ENCODE measurements around the gene CFAP20DC.
"Not testable (repeated sequence)": the region's sequence is repeated elsewhere in the genome, so short reads cannot be mapped to it uniquely, and the experiment has no call there.

The CFAP20DC gene

GRCh38 chr3:59052803-59053411 is 3.1 kb upstream of the CFAP20DC start:
- H3K4me1 Mint-ChIP-seq, result peaks cover 6% of the 10 kb centered on the region
- DNase-seq, result no peak
- H3K27ac Mint-ChIP-seq, result peak overlapping the region in 1 of 2 donors; percentile 40
- no peak overlapping the region for H3K4me3 Mint-ChIP-seq
- peaks cover 5% of the 10 kb centered on the region for H3K27me3 Mint-ChIP-seq
- ATAC-seq, result no peak
- no peaks in the 10 kb centered on the region for H3K9me3 Mint-ChIP-seq

- H3K9me3 Mint-ChIP-seq, H3K27ac Mint-ChIP-seq, H3K4me1 Mint-ChIP-seq, H3K27me3 Mint-ChIP-seq, DNase-seq, ATAC-seq: not testable (repeated sequence)
- H3K4me3 Mint-ChIP-seq, result peak overlapping the region in 1 of 2 donors; percentile 48
These were observed 1.1 kb upstream of the CFAP20DC start for GRCh38 chr3:59050811-59051414.

GRCh38 chr3:59046839-59047238 is 3.0 kb downstream of the CFAP20DC start:
- Mint-ChIP-seq H3K27me3 (no peaks in the 10 kb centered on the region), H3K27ac (no peak overlapping the region), H3K4me1 (peaks cover 6% of the 10 kb centered on the region), H3K9me3 (no peaks in the 10 kb centered on the region), H3K4me3 (no peak overlapping the region)
- DNase-seq, result no peak
- ATAC-seq, result no peak

DNA sequence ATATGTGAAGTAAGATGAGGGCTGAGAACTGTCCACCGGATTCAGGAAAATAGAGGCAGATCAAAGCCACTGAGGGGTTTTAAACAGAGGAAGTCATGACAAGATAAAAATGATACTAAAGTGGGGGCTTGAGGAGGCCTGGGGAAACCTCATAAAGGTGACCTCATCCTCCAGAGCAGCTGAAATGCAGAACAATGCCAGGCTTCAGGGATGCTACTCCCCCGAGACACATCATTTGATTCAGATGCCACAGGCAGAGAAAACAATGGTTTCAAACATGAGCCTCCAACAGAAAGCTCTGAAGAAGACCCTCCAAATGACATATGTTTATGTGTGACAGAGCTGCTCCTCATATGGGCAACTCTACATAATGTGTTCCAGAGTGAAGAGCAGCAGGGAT is 6.4 kb downstream of the CFAP20DC start:
- H3K4me3 Mint-ChIP-seq, result no peak overlapping the region
- no peaks in the 10 kb centered on the region for H3K9me3 Mint-ChIP-seq
- no peak for ATAC-seq
- no peak overlapping the region for H3K27ac Mint-ChIP-seq
- no peaks in the 10 kb centered on the region for H3K4me1 Mint-ChIP-seq
- no peaks in the 10 kb centered on the region for H3K27me3 Mint-ChIP-seq
- no peak for DNase-seq

DNA sequence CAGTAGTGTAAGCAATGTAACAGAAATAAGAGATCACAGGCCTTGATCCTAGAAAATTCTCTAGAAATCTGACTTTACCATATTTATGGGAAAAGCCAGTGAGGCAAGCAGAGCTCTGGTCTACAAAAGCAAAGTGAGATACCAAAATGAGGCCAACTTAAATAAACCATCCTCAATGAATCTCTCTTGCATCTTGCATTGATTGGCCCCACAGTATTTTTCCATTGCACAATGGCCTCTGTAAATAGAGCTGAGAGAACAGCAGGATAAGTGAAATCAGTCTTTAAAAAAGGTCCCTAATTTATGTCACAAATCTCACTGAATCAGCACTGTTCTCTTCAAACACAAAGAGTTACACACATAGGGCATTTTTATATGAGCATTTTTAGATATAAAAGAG is 8.9 kb downstream of the CFAP20DC start:
- DNase-seq, result no peak
- no peaks in the 10 kb centered on the region for H3K4me1 Mint-ChIP-seq
- ATAC-seq, result no peak
- no peaks in the 10 kb centered on the region for H3K27me3 Mint-ChIP-seq
- no peaks in the 10 kb centered on the region for H3K9me3 Mint-ChIP-seq
- no peak overlapping the region for H3K4me3 Mint-ChIP-seq
- H3K27ac Mint-ChIP-seq, result no peak overlapping the region

GRCh38 chr3:59027607-59028006 is 22.2 kb downstream of the CFAP20DC start:
- no peak for DNase-seq
- no peak for ATAC-seq
- Mint-ChIP-seq H3K4me3 (no peak overlapping the region), H3K9me3 (no peaks in the 10 kb centered on the region), H3K27me3 (peaks cover 16% of the 10 kb centered on the region), H3K4me1 (no peaks in the 10 kb centered on the region), H3K27ac (no peak overlapping the region)

- ATAC-seq (no peak), DNase-seq (no peak)
- Mint-ChIP-seq H3K27ac (no peak overlapping the region), H3K4me1 (no peaks in the 10 kb centered on the region), H3K9me3 (no peaks in the 10 kb centered on the region), H3K27me3 (peaks cover 7% of the 10 kb centered on the region), H3K4me3 (no peak overlapping the region)
These were observed 26.2 kb downstream of the CFAP20DC start for GRCh38 chr3:59023612-59024011.

DNA sequence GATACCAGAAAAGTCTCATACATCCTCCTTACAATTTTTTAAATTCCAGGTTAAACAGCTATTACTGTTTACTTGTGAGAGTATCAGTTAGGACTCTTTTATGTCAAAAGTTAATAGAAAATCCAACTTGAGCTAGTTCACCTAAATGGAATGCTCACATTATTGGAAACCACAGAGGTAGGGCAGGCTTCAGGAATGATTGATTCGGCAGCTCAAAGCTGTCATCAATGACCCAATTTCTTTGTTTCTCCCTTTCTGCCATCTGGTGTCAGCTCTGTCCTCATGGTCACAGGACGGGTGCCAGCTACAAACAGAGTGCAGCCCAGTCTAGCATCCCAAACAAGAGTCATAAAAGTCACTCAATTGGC is 32.2 kb downstream of the CFAP20DC start:
- no peak overlapping the region for H3K27ac Mint-ChIP-seq
- no peaks in the 10 kb centered on the region for H3K4me1 Mint-ChIP-seq
- ATAC-seq, result no peak

DNA sequence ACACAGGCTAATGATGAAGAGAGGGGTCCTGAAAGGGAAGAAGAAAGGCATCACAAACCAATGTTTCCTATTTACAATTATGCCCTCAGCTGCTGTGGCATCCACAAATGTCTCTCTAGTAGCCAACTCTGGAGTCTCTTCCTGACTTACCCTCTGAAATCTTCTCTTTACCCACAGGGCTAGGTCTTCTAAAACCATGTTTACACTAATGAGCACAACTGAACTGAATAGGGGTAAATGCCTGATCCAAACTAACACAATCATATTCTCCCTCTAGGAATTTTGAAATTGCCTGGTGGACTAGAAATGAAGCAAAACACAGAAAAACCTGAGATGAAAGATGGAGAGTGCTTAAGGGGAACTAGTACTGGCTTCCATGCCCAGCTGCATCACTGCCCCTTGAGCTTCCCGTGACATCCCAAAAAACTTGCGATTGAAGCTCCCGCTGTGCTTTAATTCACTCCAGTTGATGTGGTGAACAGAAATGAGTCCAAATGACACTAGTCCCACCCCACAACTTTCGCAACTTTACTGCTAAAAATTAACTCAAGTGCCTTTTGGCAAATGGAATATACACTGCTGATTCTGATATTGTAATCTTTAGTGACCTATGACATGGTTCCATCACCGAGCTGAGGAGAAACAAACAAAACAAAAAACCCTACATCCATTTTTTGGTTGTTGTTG is 32.8 kb downstream of the CFAP20DC start:
- ATAC-seq, result no peak

More for the DNA sequence above, 32.2 kb downstream of the CFAP20DC start:
- DNase-seq, result no peak
- Mint-ChIP-seq H3K9me3 (no peaks in the 10 kb centered on the region), H3K27me3 (peaks cover 9% of the 10 kb centered on the region), H3K4me3 (no peak overlapping the region)

DNA sequence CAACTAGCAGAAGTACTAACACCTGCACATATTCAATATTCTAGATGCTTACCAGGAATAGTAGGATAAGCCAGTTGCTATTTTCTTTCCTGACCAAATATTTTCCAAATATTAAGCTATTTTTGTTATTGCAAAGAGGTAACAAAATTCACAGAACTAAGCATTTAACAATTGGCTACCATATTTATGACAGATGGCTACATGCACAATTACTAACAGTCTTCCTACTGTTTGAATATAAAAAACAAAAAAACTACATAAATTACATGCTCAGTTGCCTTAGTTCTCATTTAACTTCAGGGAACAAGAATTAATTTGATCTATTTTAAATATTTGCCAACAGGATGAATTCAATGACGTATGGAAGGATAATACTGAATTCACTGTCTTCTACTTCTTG is 36.2 kb downstream of the CFAP20DC start:
- H3K9me3 Mint-ChIP-seq, result peaks cover 0 to 8% of the 10 kb centered on the region in 2 donors

More for the DNA sequence above, 32.8 kb downstream of the CFAP20DC start:
- no peak overlapping the region for H3K4me3 Mint-ChIP-seq
- H3K9me3 Mint-ChIP-seq, result no peaks in the 10 kb centered on the region
- H3K27ac Mint-ChIP-seq, result no peak overlapping the region
- H3K27me3 Mint-ChIP-seq, result peaks cover 9% of the 10 kb centered on the region
- DNase-seq, result no peak
- H3K4me1 Mint-ChIP-seq, result no peaks in the 10 kb centered on the region

GRCh38 chr3:59006634-59007517 is 42.9 kb downstream of the CFAP20DC start:
- H3K9me3 Mint-ChIP-seq, result peaks cover 0 to 8% of the 10 kb centered on the region in 2 donors
- H3K4me3 Mint-ChIP-seq, result no peak overlapping the region
- ATAC-seq (no peak), DNase-seq (no peak)
- peaks cover 43% of the 10 kb centered on the region for H3K27me3 Mint-ChIP-seq
- no peaks in the 10 kb centered on the region for H3K4me1 Mint-ChIP-seq
- peak overlapping the region in 1 of 2 donors; percentile 27 for H3K27ac Mint-ChIP-seq

More for the DNA sequence above, 36.2 kb downstream of the CFAP20DC start:
- no peak overlapping the region for H3K4me3 Mint-ChIP-seq
- H3K4me1 Mint-ChIP-seq, result no peaks in the 10 kb centered on the region
- peaks cover 36% of the 10 kb centered on the region for H3K27me3 Mint-ChIP-seq
- DNase-seq (no peak), ATAC-seq (no peak)
- H3K27ac Mint-ChIP-seq, result no peak overlapping the region

- no peaks in the 10 kb centered on the region for H3K4me1 Mint-ChIP-seq
- H3K9me3 Mint-ChIP-seq, result no peaks in the 10 kb centered on the region
- H3K27me3 Mint-ChIP-seq, result peaks cover 21% of the 10 kb centered on the region
- no peak for DNase-seq
- ATAC-seq, result no peak
- no peak overlapping the region for H3K27ac Mint-ChIP-seq
- no peak overlapping the region for H3K4me3 Mint-ChIP-seq
These were observed 48.1 kb downstream of the CFAP20DC start for GRCh38 chr3:59001675-59002074.

DNA sequence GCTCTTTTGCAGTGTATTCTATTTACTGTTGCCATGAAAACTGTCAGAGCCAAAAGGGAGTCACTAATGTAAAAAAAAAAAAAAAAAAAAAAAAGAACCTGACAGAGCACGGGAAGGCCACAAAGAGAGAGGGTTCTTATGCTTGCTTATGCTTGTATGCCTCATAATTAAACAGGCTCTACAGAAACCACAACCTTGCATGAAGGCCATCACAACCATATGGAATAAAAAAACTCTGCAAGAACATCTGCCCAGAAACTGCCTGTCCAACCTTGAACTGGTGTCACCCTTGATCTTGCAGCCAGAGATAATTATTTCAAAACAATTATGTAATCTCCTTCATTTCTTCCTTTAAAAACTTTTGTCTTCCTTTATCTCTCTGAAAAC is 50.1 kb downstream of the CFAP20DC start:
- no peaks in the 10 kb centered on the region for H3K4me1 Mint-ChIP-seq
- ATAC-seq, result no peak
- no peak overlapping the region for H3K4me3 Mint-ChIP-seq
- DNase-seq, result no peak
- H3K27ac Mint-ChIP-seq, result no peak overlapping the region
- H3K9me3 Mint-ChIP-seq, result no peaks in the 10 kb centered on the region
- peaks cover 13% of the 10 kb centered on the region for H3K27me3 Mint-ChIP-seq

DNA sequence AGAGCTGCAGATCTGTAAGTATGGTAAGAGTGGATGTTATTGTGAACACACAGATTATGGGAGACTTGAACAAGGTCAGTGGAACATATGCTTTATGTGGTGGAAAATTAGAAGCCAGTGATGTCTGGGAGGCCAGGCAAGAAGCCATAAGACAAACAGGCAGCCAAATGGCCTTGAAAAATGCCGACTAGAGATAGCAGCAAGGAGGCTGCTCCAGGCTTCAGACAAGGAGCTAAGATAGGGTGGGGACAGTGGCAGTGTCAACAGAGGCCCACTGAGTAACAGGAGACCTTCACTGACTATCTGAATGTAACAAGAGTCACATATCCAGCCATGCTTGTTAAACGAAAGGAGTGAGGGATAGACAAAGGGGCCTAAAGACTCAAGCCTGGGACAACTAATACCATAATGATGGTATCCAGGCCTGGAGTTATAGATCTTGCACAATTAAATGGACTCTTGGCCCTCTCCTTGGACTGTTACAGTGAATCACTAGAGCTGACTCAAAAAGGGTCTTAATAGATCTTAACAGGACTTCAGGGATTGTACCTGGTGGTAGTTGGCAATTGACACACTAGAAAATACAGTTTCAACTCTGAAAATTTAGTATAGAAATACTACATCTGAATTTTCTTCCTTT is 50.6 kb downstream of the CFAP20DC start:
- peaks cover 13% of the 10 kb centered on the region for H3K27me3 Mint-ChIP-seq
- H3K4me3 Mint-ChIP-seq, result no peak overlapping the region
- ATAC-seq (no peak), DNase-seq (no peak)
- no peak overlapping the region for H3K27ac Mint-ChIP-seq
- no peaks in the 10 kb centered on the region for H3K9me3 Mint-ChIP-seq
- H3K4me1 Mint-ChIP-seq, result no peaks in the 10 kb centered on the region

DNA sequence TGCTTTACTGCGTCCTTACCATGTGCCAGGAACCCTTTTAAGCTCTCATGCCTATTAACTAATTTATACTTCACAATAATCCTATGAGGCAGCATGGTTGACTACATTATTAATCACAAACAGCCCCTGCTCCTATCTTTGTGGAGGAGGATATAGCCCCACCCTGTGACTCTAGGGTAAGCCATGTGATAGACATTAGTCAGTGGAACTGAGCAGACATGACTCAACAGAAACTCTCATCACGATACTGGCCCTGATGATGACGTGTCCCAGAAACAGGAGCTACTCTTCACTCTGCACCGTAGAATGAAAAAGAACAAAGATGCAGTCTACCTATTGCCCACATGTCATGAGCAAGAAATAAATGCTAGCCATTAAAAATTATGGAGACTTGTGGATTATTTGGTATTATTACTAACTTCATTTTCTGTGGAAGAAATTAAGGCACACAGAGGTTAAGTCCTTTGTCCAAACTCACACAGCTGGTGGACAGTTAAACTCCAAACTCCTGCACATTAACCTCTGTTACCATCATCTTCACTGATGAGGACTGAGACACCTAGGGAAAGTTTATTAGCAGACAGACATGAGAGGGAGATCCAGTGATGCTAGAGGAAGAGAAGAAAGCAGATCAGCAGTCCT is 51.2 kb downstream of the CFAP20DC start:
- H3K27me3 Mint-ChIP-seq, result peaks cover 13% of the 10 kb centered on the region
- H3K4me1 Mint-ChIP-seq, result no peaks in the 10 kb centered on the region
- no peaks in the 10 kb centered on the region for H3K9me3 Mint-ChIP-seq
- no peak overlapping the region for H3K27ac Mint-ChIP-seq
- ATAC-seq (peak; percentile 72), DNase-seq (no peak)
- no peak overlapping the region for H3K4me3 Mint-ChIP-seq

Data from stimulated activated naive CD8-positive, alpha-beta T cell treated with anti-CD3 and anti-CD28 coated beads, Interleukin-15, amount 100 ng/mL, for 72 hours (primary cell).